H1 (cell line): ENCODE data around the gene PPP2R3A.
"Not testable (repeated sequence)": the region's sequence is repeated elsewhere in the genome, so short reads cannot be mapped to it uniquely, and the experiment has no call there.

Experiments used
- CHD2 ChIP-seq: IDR thresholded peaks from 2 replicates; pipeline ENCODE4 v1.6.1; 2012; ENCODE audit warnings: low read length, improper control_type of control experiment
- CTCF ChIP-seq, 3 experiments: IDR thresholded peaks; 1 replicate in 2 of 3; 2 replicates in 1 of 3; pipeline versions ENCODE4 v1.5.1 to v1.6.1; 2011; ENCODE audit warnings: low read length in 3 of 3, mild to moderate bottlenecking in 3 of 3, inconsistent platforms in 2 of 3, low read depth in 1 of 3, moderate library complexity in 1 of 3; ENCODE audit not compliant: insufficient read depth in 1 of 3; ENCODE audit errors: control extremely low read depth in 1 of 3
- EZH2 ChIP-seq: fragments of 200-600 bp; sonication (generic); IDR thresholded peaks from 2 replicates; pipeline ENCODE4 v1.7.1; 2012; ENCODE audit warnings: low read depth, mild to moderate bottlenecking, moderate library complexity, low read length, inconsistent platforms; ENCODE audit not compliant: severe bottlenecking
- MAFK ChIP-seq: IDR thresholded peaks from 2 replicates; pipeline ENCODE4 v1.6.1; 2012; ENCODE audit warnings: low read depth, mild to moderate bottlenecking, improper control_type of control experiment, low read length
- NANOG ChIP-seq: IDR thresholded peaks from 2 replicates; pipeline ENCODE4 v1.6.1; 2011; ENCODE audit warnings: low read length, low read depth, mild to moderate bottlenecking, inconsistent platforms; ENCODE audit not compliant: insufficient read depth, poor library complexity, severe bottlenecking
- NRF1 ChIP-seq: IDR thresholded peaks from 2 replicates; pipeline ENCODE4 v1.6.1; 2011; ENCODE audit warnings: mild to moderate bottlenecking, low read depth, low read length, improper control_type of control experiment
- POLR2A ChIP-seq, 2 experiments: IDR thresholded peaks; 1 replicate in 1 of 2; 2 replicates in 1 of 2; pipeline ENCODE4 v1.6.1; 2011; ENCODE audit warnings: low read depth in 2 of 2, low read length in 2 of 2, mild to moderate bottlenecking in 2 of 2; ENCODE audit errors: control extremely low read depth in 1 of 2
- POLR2AphosphoS5 ChIP-seq: IDR thresholded peaks from 2 replicates; pipeline ENCODE4 v1.6.1; 2011; ENCODE audit warnings: low read depth, low read length
- RAD21 ChIP-seq, 2 experiments: IDR thresholded peaks in 1 of 2; conservative IDR thresholded peaks in 1 of 2; 2 replicates each; pipeline ENCODE4 v1.6.1; 2011; ENCODE audit warnings: low read depth in 2 of 2, low read length in 2 of 2, improper control_type of control experiment in 1 of 2, inconsistent platforms in 1 of 2, mild to moderate bottlenecking in 1 of 2, moderate library complexity in 1 of 2
- SP1 ChIP-seq: IDR thresholded peaks from 2 replicates; pipeline ENCODE4 v1.6.1; 2011; ENCODE audit warnings: low read depth, low read length
- TAF1 ChIP-seq: IDR thresholded peaks from 2 replicates; pipeline ENCODE4 v1.6.1; 2011; ENCODE audit warnings: mild to moderate bottlenecking, low read depth, low read length
- USF2 ChIP-seq: IDR thresholded peaks from 2 replicates; pipeline ENCODE4 v1.6.1; 2011; ENCODE audit warnings: low read length, improper control_type of control experiment

- not testable (repeated sequence) for TF ChIP-seq CTCF (IDR thresholded peaks at IDR 0.05; ENCODE audit: control extremely low read depth in 1 of 3, insufficient read depth in 1 of 3, low read depth in 1 of 3, low read length in 3 of 3); CHD2; RAD21 (IDR thresholded peaks at IDR 0.05 in 1 of 2, conservative IDR thresholded peaks at IDR 0.05 in 1 of 2; ENCODE audit: low read depth in 2 of 2, low read length in 2 of 2); NRF1; POLR2A (IDR thresholded peaks at IDR 0.05; ENCODE audit: control extremely low read depth in 1 of 2, low read depth in 2 of 2, low read length in 2 of 2); USF2; TAF1; MAFK; EZH2; NANOG; SP1; POLR2AphosphoS5
Measured at GRCh38 chr3:135935171-135935570, 30.4 kb upstream of the PPP2R3A start.
